ENCODE data around the gene DSE.

- TF ChIP-seq POLR2A (IDR thresholded peaks at IDR 0.05; ENCODE audit: low read depth, low read length) (no peak), POLR2AphosphoS5 (IDR thresholded peaks at IDR 0.05; ENCODE audit: low read depth, low read length) (no peak)
Observed at GRCh38 chr6:116326181-116326671, 44.5 kb upstream of the DSE start.
